HG02973 (cell line): ENCODE results near the gene CBLB.

ENCODE experiments used
- ATAC-seq: cut with Tn5 transposase; IDR thresholded peaks from one replicate; pipeline ENCODE4 v1.9.1; 2021; ENCODE audit warnings: moderate library complexity; ENCODE audit not compliant: unreplicated experiment

CBLB gene

GRCh38 chr3:105791919-105792786 lies 76.7 kb downstream of the CBLB start:
- no peak for ATAC-seq

GRCh38 chr3:105791131-105791530 lies 77.7 kb downstream of the CBLB start:
- ATAC-seq = no peak

GRCh38 chr3:105790534-105790933 lies 78.3 kb downstream of the CBLB start:
- ATAC-seq = no peak

GRCh38 chr3:105788593-105788992 lies 80.2 kb downstream of the CBLB start:
- no peak for ATAC-seq

GRCh38 chr3:105787453-105787852 lies 81.4 kb downstream of the CBLB start:
- ATAC-seq = no peak

GRCh38 chr3:105786990-105787389 lies 81.8 kb downstream of the CBLB start:
- no peak for ATAC-seq

- no peak for ATAC-seq
These were observed 82.6 kb downstream of the CBLB start for GRCh38 chr3:105786241-105786640.

- ATAC-seq = no peak
These were observed 83.0 kb downstream of the CBLB start for GRCh38 chr3:105785803-105786202.

GRCh38 chr3:105783631-105784030 lies 85.2 kb downstream of the CBLB start:
- no peak for ATAC-seq

GRCh38 chr3:105781871-105782270 lies 86.9 kb downstream of the CBLB start:
- ATAC-seq = no peak

GRCh38 chr3:105780107-105780506 lies 88.7 kb downstream of the CBLB start:
- ATAC-seq = no peak

GRCh38 chr3:105775368-105775767 lies 93.4 kb downstream of the CBLB start:
- no peak for ATAC-seq

GRCh38 chr3:105774444-105775180 lies 94.2 kb downstream of the CBLB start:
- peak; percentile 51 for ATAC-seq

GRCh38 chr3:105773291-105773690 lies 95.5 kb downstream of the CBLB start:
- no peak for ATAC-seq

- no peak for ATAC-seq
These were observed 96.2 kb downstream of the CBLB start for GRCh38 chr3:105772635-105773034.

- no peak for ATAC-seq
These were observed 97.4 kb downstream of the CBLB start for GRCh38 chr3:105771392-105771791.

- ATAC-seq = no peak
These were observed 98.4 kb downstream of the CBLB start for GRCh38 chr3:105770410-105770809.

- ATAC-seq = no peak
These were observed 101.0 kb downstream of the CBLB start for GRCh38 chr3:105767776-105768175.

- no peak for ATAC-seq
These were observed 101.6 kb downstream of the CBLB start for GRCh38 chr3:105767216-105767615.

GRCh38 chr3:105765308-105765639 lies 103.5 kb downstream of the CBLB start:
- no peak for ATAC-seq

- ATAC-seq = no peak
These were observed 104.2 kb downstream of the CBLB start for GRCh38 chr3:105764378-105765307.
